GM18505 (cell line): Measurements from ENCODE around the gene NMUR1.
A peak's percentile ranks its signal among the peaks of the same experiment; 100 is the strongest.
"Not testable (repeated sequence)": the region's sequence is repeated elsewhere in the genome, so short reads cannot be mapped to it uniquely, and the experiment has no call there.

Experiments used
- ATAC-seq: cut with Tn5 transposase; IDR thresholded peaks from one replicate; pipeline ENCODE4 v1.9.1; 2021; ENCODE audit not compliant: unreplicated experiment
- POLR2A ChIP-seq: IDR thresholded peaks from 4 replicates; pipeline ENCODE4 v1.6.1; 2011; ENCODE audit warnings: borderline replicate concordance; ENCODE audit not compliant: insufficient read depth, insufficient read length; ENCODE audit errors: extremely low read depth

The NMUR1 gene

DNA sequence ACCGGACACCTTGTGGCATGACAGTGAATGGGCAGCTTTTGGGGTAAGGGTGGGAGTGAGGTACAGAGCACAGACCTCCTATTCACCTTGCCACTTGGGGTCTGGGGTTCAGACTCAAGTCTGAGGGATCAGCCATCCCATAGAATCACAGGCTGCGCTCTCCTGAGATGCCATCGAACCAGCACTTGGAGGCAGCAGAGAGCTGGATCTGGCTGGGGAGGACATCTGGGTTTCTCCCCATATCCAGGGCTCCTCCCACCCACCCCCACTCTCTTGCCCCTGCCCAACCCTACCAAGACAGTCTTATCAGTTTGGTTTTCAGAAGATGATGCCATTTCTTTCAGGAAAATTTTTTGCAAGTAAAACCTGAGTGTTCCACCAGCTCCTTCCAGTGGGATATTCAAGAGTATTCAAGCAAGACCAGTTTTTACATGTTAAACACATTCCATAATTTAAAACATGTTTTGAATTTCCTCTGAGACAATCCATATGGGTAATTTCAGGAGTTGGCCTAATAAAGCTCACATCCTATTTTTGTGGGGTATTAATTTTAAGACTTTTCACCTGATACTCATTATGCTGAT lies 33.2 kb upstream of the NMUR1 start:
- ATAC-seq, result no peak
- no peak for TF ChIP-seq POLR2A

DNA sequence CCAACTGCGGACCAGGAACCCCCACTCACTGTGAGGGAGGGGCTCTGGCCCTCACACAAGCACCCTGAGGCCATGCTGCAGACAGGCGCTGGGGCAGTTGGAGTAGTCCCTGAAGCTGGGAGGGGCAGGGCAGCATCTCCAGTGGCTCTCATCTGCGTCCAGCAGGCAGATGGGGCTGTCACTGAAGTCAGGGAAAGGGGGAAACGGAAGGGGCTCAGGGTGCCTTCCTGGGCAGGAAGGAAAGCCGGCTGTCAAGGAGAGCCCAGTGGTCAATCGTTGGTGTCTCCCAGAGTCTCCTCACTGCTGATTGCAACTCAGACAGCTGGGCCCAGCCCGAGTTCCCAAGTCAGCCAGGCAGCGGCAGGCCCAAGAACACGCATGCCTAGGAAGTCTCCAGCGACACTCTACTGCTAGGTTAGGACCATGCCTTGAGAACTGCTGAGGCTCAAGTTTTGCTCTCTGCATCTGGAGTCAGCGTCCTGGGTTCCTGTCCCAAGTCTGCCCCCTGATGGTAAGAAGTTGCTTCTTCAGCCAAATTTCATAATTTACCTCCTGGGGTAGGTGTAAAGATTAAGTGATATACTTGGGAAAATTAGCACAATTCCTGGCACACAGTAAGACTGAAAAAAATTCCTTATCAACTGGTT lies 27.4 kb upstream of the NMUR1 start:
- peak; percentile 63 for ATAC-seq
- no peak for TF ChIP-seq POLR2A

DNA sequence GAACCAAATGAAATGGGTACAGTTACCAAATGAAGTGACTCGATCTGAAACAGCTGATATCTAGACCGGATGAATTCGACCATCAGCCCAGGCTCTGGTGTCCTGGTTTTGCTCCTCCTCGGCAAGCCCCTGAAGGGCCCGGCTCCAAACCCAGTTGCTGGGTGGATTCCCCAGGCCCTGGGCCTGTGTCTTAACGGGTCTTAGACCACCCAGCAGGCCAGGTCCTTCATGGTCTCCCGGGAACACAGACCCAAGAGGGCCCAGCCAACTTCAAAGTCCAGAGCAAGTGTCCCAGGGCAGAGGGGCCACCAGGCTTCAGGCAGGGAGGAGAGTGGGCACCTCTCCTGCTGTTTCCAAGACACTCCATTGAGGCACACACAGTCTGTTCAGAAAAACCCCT lies 26.7 kb upstream of the NMUR1 start:
- TF ChIP-seq POLR2A, result no peak
- ATAC-seq, result no peak

DNA sequence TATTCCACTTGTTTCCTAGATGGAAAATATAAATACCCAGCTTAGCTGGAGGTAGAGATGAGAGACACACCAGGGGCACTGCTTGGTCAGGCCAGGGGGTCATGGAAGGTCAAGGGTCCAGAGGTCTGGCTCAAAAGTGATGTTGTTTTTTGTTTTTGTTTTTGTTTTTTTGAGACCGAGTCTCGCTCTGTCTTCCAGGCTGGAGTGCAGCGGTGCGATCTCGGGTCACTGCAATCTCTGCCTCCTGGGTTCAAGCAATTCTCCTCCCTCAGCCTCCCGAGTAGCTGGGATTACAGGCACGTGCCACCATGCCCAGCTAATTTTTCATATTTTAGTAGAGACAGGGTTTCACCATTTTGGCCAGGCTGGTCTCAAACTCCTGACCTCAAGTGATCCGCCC lies 26.3 kb upstream of the NMUR1 start:
- not testable (repeated sequence) for ATAC-seq

DNA sequence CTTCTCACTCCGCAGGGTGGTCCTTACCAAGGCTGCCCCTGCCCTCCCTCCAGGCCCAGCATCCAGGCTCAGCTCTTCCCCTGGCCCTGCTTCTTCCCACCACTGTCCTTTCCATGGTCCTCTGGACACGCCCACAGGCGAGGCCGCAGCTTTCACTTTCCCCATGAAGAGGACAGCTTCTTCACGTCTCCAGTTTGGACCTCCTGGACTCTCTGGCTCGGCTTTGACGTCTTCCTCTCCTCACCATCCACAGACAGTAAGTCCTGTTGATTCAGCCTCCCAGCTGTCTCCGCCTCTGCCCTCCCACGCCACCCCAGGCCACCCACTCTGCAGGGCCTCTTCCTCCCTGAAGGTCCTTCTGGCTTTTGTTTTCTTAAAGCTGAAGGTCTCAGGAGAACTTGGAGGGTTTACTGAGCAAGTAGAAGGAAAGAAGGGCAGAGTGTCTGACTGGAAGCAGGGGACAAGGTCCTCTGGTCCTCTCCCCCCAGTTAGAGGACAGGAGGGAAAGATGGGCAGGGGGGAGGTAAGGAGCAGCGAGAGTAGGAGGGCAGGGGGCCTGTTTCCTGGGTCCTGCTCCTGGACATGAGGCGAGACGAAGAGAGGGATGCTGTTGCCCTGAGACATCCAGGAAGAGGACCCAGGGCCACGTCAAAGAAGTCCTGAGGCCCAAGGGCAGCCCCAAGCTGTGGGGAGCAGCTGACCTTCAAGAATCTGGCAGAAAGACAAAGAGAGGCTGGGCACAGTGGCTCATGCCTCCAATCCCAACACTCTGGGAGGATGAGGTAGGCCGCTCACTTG lies 24.7 kb upstream of the NMUR1 start:
- no peak for ATAC-seq

DNA sequence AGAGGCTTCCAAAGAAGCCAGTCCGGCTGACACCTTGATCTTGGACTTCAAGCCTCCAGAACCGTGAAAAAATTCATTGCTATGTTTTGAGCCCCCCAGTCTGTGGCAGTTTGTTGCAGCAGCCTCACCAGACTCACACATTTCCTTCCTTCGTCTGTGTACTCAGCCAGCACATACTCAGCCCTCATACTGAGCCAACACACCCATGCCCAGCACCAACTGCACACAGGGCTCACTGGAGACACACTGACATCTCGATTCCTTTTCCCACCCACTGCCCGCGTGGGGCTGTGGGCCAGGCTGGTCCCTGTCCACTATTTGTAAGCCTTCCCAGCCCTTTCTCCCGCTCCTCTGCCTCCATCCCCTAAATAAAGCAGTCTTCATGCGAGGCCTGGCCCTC lies 24.1 kb upstream of the NMUR1 start:
- no peak for ATAC-seq

More for the DNA sequence above, 24.7 kb upstream of the NMUR1 start:
- peak; percentile 27 for TF ChIP-seq POLR2A

DNA sequence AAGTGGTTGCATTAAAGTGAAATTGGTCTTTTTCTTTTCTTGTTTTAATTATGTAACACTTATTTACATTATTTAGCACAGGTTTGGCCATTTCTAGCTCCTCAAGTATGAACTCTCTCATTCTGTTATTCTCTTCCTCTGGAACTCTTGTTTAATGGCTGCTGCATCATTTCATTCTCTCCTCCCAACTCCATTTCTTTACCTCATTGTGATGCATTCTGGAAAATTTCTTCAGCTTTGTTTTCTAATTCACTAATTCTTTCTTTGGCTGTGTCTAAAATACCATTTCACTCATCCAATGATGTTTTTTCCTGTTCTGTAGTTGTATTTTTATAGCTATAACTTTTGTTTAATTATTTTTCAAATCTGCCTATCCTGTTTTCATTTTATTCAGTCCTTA lies 22.5 kb upstream of the NMUR1 start:
- no peak for ATAC-seq
- TF ChIP-seq POLR2A, result no peak

More for the DNA sequence above, 24.1 kb upstream of the NMUR1 start:
- TF ChIP-seq POLR2A, result no peak

DNA sequence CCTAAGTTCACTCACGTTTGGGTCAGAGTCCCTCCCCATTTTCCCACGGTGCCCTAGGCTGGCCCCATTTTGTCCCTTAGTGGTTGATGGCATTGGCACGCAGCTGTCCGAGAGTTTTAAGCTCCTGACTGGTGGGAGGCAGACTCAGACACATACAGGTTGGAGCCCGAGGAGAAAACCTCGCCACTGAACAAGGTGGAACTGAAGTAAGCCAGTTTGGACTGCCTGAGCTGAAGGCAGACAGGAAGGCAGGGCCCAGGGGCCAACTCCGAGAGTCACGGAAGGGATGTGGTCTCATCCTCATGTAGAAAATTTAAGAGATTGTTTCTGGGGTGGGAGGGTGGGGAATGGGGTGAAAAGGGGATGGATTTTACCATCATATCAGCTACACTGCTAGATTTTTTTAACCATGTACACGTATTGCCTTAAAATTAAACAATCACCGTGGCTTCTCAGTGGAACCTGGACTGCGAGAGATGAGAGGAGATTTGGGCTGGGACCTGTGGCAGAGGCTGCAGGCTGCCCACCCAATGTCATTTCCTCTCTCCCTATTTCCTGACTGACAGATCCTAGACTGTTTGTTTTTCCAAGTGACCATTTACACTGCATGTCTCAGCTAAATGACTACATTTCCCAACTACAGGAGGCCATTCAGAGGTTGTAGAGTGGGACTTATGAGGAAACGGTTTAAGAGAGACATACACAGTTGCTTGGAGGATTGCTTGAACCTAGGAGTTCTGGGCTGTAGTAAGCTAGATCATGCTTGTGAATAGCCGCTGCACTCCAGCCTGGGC lies 19.4 kb upstream of the NMUR1 start:
- ATAC-seq, result no peak
- TF ChIP-seq POLR2A, result no peak

DNA sequence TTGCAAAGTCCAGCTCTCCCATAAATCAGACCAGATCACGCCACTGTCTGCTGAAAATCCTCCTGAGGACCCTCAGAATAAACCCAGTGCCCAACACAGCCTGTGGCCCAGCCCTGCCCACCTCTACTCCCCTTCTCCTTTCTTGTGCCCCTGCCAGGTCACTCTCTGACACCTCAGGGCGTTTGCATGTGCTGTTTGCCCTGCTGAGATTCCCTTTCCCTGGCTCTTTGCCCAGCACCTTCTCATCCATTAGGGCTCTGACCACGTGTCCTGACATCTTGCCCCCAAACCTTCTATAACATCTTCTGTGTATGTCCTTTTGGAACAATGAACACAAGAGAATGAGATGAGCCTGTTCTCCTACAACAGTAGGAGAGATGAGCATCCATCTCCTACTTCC lies 18.5 kb upstream of the NMUR1 start:
- no peak for TF ChIP-seq POLR2A
- ATAC-seq, result no peak

DNA sequence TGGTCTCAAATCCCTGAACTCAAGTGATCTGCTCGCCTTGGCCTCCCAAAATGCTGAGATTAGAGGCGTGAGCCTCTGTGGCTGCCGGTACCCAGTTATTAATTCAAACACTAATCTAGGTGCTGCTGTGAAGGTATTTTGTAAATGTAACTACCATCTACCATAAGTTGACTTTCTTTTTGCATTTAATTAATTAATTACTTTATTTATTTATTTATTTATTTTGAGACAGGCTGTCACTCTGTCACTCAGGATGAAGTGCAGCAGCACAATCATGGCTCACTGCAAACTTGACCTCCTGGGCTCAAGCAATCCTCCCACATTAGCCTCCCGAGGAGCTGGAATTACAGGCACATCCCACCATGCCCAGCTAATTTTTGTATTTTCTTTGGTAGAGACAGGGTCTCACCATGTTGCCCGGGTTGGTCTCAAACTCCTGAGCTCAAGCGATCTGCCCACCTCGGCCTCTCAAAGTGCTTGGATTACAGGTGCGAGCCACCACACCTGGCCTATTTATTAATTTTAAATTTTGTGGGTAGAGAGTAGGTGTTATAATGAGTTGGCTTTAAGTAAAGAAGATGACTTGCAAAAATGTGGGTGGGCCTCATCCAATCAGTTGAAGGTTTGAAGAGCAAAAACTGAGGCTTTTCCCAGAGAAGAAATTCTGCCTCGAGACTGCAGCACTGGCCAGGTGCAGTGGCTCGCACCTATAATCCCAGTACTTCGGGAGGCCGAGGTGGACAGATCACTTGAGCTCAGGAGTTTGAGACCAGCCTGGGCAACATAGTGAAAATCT lies 17.3 kb upstream of the NMUR1 start:
- TF ChIP-seq POLR2A, result no peak
- ATAC-seq, result no peak

DNA sequence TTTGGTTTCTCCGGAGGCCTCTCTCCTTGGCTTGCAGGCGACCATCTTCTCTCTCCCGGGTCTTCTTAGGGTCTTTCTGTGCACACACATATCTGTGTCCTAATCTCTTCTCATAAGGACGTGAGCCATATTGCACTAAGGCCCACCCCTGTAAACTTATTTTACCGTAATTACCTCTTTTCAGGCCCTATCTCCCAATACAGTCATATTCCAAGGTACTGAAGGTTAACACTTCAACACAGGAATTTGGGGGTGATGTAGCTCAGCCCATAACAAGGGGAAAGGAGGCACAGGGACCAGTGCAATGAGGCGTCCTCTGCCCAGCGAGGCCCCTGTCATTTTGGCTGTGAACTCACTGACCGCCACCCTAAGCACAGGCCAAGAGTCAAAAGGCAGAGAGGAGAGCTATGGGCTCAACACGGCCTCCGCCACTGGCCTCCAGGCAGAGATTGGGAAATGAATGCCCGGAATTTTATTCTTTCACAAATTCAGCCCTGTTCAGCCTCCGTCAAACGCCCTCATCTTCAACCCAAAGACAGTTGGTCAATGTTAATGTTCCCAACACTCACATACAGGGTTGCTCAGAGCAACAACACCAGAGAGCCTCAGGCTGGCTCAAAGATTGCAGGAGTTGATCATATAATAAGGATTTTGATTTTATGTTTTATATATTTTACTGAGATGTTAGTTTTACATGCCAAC lies 15.9 kb upstream of the NMUR1 start:
- no peak for ATAC-seq
- no peak for TF ChIP-seq POLR2A
